ENCODE measurements around the gene MAGI2.

The MAGI2 gene

DNA sequence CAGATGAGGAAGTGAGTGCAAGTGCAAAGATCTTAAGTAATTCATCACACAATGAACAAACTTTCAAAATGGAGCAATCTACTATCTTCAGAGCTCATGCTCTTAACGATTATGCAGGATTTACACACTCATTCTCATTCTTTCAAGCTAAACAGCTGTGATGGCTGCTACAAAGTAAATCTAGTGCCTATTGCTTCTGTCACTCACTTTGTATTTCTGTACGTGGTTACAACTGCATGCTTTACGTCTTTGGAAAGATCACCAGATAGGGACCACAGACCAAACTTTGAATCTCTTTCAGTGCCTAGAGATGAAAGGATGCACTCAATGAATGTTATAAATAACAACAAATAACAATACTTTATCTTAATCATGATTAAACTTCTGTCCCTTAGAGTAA lies 194.6 kb downstream of the MAGI2 start:
- DNase-seq (ENCODE audit: low read depth): no peak

DNA sequence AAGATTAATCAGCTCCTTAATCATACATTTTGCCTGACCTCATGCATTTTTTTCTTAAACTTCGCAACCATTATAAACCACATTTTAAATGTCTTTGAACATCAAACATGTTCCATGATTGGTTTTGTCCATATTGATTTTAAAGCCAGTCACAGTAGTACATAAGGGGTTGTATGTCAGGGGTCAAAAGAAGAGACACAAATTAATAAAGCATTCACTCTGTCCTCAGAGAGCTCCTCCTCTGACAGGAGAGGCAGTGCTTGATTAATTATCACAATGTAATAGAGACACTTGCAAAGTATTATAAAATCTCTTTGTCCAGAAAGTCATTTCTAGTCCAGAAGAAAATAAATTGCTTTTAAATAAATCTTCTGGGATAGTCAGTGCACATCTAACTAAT lies 195.5 kb downstream of the MAGI2 start:
- DNase-seq (ENCODE audit: low read depth): no peak

DNA sequence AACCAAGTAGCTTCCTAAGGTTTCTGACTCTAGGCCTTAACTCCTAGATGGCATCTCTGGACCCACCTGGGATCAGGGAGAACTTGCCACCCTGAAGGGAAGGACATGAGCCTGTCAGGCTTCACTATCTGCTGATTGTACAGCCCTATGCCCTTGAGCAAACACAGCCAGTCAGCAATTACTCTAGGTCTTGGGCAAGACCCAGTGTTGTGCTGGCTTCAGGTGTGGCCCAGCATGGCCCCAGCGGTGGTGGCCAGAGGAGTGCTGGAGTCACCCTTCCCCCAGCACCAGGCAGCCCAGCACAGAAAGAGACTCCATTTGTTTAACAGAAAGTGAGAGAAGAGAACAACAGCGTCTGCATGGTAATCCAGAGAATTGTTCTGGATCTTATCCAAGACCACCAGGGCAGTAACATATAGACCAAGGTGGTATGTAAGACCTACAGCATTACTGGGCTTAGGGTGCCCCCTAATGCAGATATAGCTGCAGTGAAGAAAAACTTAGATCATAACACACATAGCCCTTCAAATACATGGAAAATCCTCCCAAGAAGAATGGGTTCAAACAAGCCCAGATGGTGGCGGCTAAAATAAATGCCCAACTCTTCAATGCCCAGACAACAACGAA lies 207.7 kb downstream of the MAGI2 start:
- DNase-seq (ENCODE audit: low read depth): no peak

DNA sequence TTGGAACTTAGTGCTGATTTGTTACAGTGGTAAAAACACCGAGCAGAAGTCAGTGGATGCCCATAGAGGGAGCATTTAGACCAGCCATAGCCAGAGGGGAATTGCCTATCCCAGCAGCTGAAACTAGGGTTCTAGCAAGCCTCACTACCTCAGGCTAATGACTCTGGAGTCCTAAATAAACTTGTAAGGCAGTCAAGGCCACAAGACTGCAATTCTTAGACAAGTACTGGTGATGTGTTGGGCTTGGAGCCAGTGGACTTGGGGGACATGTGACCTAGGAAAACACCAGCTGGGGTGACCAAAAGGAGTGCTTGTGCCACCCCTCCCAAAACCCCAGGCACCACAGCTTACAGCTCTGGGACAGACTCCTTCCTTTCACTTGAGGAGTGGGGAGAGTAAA lies 209.0 kb downstream of the MAGI2 start:
- DNase-seq (ENCODE audit: low read depth): no peak

DNA sequence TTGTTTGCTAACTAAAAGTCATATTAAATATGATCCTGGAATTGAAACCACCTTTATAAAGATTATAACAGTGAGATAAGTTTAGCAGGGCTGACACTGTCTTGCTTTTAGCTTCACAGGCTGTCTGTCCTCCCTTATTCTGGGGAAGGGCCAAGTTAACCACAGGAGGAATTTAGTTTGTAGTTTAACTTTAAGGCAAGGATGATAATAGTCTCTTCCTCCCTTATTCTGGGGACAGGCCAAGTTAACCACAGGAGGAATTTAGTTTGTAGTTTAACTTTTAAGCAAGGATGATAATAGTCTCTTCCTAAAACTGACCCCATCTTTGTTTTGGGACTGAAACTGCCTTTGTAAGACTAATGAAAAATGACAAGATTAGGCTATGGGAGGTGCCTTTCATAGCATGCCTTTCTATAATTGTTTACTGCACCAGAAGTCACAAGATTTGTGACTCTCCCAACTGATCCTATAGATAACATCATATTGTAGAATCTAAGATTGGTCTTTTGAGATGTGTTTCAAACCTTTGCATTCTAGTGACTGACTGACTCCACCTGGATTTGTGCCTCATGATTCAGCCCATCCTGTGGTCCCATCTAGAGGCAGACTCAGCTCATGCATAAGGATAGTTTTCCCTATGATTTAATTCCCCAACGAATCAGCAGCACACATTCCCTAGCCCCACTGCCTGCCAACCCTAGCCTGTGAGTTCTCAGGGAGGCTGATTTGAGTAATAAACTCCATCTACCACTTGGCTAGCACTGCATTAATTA lies 212.0 kb downstream of the MAGI2 start:
- DNase-seq (ENCODE audit: low read depth): peak; percentile 86

DNA sequence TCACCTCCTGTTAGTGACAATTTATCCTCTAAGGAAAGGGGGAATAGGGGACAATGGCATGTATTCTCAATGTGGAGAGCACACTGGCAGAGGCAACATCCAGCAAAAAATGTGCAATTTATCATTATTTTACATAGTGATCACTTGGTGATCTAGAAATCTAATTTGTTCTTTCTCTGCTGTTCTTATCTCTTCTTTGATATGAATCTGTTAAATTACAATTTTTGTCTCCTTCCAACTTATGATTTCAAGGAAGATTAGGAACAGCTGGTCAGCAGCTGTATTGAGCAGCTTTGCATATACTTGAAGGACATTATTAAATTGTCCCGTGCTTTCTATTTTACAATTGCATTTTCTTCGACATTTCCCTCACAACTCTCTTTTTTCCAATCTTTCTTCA lies 213.1 kb downstream of the MAGI2 start:
- DNase-seq (ENCODE audit: low read depth): no peak

DNA sequence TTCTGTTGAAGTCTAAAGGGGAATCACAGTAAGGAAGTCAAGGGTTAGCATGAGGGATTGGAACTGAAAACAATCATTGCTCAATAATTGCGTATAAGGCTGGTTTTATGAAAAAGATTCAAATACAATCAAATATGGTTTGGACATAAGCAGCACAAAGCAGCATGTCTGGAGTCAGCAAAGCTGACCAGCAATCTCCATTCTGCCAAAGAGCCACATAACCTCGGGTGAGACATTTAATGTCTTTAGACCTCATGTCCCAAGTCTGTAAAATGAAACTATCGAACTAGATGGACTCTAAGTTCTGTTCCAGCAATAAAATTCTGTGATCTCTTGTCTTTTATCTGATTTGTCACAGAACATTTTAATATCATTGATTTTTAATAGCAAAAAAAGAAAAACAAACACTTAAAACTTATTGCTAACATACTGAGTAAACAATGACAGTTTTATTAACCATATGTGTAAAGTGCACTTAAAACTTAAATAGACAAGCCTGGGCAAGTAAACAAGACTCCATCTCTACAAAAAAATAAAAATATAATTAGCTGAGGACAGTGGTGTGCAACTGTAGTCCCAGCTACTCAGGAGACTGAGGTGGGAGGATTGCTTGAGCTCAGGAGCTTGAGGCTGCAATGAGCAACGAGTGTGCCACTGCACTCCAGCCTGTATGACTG lies 217.0 kb downstream of the MAGI2 start:
- no peak for DNase-seq (ENCODE audit: low read depth)

DNA sequence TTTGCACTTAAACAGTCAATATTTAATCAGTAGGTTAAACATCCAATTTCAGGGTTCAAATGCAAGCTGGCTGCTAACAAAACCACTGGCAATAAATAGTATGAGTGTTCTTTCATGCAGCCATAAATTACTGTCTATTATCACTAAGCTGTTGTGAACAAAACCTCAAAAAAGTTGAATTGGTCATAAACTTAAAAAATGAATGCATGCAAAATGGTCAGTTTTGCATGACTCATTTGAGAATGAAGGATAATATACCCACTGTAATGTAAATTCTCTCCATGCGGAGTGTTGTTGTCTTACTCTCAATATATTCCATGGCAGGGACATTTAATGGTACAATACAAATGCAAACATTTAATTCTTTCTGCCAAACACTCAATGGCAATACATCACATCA lies 226.4 kb downstream of the MAGI2 start:
- no peak for DNase-seq (ENCODE audit: low read depth)

DNA sequence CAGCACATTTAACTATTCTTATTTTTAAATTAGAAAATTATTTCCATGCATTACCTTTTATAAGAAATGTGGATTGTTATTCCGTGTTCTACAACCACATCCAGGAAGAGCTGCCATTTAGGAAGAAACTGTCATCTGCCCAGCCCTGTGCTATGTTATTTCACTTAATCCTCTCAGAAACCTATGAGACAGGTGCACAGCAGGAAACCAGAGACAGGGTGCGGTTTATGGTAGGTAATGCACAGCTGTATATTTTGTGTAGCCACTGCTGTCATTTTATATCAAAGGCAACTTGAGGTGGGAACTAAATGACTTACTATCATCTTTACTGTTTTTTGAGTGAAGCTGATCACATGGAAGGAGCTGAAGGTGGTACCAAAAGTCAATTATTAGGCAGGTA lies 232.3 kb downstream of the MAGI2 start:
- no peak for DNase-seq (ENCODE audit: low read depth)

DNA sequence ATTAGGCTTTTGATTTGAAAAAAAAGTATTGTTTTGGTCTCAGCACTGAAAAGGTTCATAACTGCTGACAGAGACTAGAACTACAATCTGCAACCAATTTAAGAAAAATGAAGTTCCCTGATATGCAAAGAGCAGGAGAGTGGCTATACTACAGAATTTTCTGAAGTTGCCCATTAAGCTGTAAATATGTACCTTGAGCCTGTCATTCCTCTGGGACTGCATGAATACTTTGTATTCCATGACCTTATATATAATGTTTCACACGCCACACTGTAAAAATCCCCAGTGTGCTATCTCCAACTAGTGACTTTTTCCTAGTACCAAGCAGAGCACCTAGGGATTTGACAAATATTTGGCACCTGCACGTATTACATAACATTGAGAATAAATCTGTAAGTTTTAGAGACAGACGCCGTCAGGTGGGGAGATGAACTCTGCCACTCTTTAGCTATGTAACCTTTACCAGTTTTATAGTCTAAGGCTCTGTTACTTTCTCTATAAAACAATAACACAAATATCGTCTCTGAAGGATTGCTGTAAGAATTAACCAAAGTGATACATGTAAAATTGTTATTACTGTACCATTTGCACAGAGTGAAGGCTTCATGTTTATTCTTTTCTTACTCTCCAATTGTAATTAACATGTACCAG lies 235.4 kb downstream of the MAGI2 start:
- DNase-seq (ENCODE audit: low read depth): no peak

DNA sequence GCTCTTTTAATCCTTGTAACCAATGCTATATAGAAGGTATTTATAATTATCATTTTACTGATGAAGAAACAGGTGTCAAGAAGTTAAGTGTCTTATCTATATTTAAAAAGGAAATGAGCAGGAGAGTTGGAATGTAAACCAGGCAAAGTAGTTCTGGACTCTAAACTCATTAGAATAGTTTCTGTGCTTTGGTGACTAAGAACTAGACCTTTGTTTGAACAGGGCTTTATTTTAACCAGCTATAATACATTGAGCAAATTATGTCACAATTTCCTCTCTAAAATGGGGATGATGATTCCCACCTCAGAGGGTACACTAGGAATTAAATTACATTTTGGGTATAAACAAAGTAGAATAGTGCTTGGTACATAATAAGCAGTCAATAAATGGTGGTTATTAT lies 236.0 kb downstream of the MAGI2 start:
- peak; percentile 62 for DNase-seq (ENCODE audit: low read depth)

DNA sequence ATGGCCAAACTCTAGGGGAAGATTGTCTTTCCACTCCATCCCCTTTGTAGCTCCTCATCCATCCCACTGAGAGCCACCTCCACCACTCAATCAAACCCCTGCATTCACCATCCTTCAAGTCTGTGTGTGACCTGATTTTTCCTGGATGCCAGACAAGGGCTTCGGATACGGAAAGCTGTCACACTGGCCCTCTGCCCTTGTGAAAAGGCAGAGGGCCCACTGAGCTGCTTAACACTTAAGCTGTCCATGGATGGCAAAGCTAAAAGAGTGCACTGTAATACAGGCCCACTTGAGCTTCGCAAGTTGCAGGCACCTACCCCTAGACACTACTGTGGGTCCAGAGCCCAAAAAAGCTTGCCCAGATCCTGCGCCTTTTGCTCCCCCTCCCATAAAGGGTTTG lies 237.2 kb downstream of the MAGI2 start:
- DNase-seq (ENCODE audit: low read depth): no peak

DNA sequence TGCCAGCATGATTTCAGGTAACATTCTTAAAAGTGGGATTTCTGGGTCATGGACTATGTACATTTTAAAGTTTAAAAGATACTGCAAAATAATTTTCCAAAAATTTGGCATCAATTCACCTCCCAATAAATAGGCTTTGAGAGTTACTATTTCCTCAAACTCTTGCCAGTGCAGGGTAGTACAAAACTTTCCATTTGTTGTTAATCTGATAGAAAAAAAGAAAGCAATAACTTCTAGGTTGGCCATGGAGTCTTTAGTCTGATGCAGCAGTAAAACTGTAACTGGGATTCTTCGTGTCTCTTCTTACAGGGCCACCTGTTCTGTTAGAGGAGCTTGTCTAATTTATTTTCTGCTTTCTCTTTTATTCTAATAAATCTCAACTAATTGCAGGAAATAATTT lies 241.1 kb downstream of the MAGI2 start:
- DNase-seq (ENCODE audit: low read depth): no peak

DNA sequence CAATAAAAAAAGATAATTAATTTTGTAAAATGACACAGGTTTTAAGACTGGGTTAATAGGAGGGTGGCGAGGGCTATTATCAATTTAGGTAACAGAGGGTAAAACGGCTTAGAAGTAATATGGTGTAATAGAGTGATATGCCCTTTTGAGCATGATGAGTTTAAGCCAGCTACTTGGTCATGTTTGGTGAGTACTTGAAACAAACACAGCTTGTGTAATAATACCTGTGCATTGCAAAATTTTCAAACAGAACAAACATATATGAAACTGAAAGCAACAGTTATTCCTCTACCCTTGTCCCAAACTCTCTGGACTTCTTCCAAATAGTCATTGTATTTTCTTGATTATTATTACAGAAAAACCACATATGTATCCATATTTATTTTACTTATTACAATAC lies 241.7 kb downstream of the MAGI2 start:
- DNase-seq (ENCODE audit: low read depth): peak; percentile 71

DNA sequence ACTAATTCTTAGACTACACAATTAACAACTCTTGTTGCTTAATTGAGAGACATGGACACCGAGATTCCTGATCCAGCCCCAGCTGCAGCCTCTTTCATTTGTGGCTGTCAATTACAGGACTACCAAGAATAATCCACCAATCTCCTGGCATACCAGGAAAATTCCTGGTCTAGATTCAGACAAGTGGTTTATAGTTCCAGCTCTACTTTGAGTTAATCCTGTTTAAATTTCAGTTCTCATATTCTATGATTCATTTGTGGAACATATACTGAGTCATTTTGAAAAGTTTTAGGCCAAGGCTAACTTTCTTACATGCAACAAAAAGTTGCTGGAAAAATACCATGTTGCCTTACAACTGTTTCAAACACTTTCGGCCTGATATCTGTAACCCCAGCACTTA lies 253.5 kb downstream of the MAGI2 start:
- peak; percentile 77 for DNase-seq (ENCODE audit: low read depth)

DNA sequence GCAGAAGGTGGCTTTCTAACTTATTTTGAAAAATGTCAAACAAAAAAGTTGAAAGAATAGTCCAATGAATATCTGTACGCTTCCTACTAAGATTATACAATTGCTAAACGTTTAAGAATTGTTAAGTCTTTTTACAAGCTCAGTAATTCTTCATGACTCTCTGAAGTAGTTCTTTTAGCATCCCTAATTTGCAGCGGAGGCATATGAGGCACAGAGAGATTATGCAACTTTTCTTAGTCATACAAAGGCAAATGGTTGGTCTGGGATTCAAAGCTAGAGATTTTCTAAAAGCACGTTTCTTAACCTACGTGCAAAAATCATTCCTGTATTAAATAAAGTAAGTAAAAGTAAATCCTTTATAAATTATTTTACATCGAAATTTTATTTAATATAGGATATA lies 254.2 kb downstream of the MAGI2 start:
- peak; percentile 56 for DNase-seq (ENCODE audit: low read depth)

DNA sequence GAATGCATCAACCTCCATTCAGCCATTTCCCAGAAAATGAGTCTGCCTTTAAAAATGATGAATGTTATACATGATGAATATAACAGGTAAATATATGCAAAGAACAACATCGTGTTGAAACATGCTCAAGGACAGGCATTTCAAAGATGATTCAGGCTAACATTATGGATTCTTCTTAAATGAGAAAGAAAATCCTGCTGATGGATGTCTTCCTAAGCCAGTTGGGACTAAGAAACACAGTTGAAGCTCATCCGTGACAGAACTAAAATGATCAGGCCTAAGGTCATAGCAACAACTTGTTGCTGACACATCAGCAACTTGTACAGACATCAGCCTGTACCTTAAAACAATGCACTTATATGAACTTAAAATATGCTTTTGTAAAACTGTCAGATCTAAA lies 267.9 kb downstream of the MAGI2 start:
- DNase-seq (ENCODE audit: low read depth): peak; percentile 1

DNA sequence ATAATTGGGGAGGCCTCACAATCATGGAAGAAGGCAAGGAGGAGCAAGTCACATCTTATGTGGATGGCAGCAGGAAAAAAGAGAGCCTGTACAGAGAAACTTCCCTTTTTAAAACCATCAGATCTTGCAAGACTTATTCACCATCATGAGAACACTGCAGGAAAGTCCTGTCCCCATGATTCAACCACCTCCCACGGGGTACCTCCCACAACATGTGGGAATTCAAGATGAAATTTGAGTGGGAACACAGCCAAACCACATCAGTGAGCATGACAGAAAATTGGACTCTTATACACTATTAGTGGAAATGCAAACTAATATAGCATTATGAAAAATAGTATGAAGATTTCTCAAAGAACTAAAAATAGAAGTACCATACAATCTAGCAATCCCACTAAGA lies 271.2 kb downstream of the MAGI2 start:
- DNase-seq (ENCODE audit: low read depth): peak; percentile 97

DNA sequence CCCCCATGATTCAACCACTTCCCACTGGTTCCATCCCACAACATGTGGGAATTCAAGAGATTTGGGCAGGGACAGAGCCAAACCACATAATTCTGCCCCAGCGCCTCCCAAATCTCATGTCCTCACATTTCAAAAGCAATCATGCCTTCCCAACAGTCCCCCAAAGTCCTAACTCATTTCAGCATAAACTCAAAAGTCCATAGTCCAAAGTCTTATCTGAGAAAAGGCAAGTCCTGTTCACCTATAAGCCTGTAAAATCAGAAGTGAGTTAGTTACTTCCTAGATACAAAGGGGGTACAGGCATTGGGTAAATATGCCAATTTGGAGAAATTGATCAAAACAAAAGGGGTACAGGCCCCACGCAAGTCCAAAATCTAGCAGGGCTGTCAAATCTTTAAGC lies 272.9 kb downstream of the MAGI2 start:
- DNase-seq (ENCODE audit: low read depth): no peak

DNA sequence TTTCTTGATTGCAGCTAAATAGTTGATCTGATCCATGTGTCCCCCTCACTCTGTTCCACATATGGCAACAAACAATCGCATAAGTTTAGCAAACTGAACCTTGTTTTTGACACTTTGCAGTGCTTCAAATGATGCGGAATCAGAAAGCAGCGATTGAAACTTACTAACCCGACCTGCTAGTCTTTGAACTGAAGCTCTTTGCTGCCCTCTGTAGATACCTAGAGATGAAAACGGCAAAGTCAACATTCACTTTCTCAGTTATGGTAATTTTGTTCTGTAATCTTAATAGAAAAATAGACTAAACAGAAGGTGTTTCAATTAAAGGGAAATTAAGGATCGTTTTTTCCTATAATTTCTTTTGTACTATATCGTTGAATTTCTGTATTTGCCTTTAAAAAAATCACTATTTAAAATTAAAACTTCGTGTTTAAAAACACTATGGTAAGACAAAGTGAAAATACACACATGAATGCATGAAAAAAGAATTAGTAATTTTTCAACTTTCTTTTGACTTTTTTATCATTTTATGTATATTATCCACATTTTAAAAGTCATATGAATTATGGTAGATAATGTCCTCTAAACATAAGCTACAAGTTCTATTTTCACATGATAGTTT lies 276.5 kb downstream of the MAGI2 start:
- DNase-seq (ENCODE audit: low read depth): peak; percentile 62

DNA sequence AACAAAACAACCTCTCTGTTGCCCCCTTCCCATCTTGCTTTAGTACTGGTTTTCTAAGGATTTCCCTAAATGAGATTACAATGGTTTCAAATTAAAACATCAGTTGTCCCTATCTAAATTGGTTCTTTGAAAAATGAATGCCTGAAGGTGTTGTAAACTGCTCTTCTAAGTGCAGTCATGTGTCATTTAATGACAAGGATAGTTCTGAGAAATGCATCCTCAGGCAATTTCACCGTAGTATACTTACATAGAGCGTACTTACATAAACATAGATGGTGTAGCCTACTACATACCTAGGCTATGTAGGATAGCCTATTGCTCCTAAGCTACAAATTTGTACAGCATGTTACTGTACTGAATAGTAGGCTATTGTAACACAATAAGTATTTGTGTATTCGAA lies 278.1 kb downstream of the MAGI2 start:
- DNase-seq (ENCODE audit: low read depth): no peak

DNA sequence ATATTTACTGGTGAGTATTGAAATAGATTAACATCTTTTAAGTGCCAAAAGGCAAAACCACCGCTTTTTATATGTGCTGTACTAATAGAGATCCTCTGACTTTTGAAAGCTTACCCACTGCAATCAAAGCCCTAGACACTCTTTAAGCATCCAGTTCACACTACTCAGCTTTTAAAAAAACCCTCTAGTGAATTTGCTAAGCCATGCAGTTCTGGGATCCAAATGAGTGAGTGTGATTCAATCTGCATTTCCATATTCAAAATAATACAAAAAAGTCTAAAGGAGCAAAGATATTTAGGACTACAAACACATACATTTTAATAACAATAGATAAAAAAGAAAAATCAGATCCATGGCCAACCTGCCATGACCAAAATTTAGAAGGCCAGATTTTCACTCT lies 288.2 kb downstream of the MAGI2 start:
- no peak for DNase-seq (ENCODE audit: low read depth)
